Large intestine (tissue), 3 donors: Measurements from ENCODE around the gene STARD13. TPM values are rescaled to one million over a fixed set of nuclear protein-coding genes. Genes with fewer than 3 reads are reported as not detected.
A peak's percentile ranks its signal among the peaks of the same experiment; 100 is the strongest.

Experiments used
- DNase-seq, 2 donors: peaks; one replicate each; pipeline versions ENCODE4 v3.0.0 to v3.0.0-alpha.2; 2013
- H3K27ac ChIP-seq: one replicate; pipeline ENCODE4 v1.5.1; 2013; ENCODE audit warnings: low read length
- H3K27me3 ChIP-seq: 2 replicates; pipeline ENCODE4 v1.6.1; 2013; ENCODE audit warnings: low read length; ENCODE audit not compliant: control insufficient read depth, insufficient read depth
- H3K36me3 ChIP-seq: 2 replicates; pipeline ENCODE4 v1.6.1; 2013; ENCODE audit warnings: low read length; ENCODE audit not compliant: control insufficient read depth, insufficient read depth
- H3K4me1 ChIP-seq: one replicate; pipeline ENCODE4 v1.6.1; 2013; ENCODE audit warnings: low read length; ENCODE audit not compliant: control insufficient read depth, insufficient read depth
- H3K4me3 ChIP-seq: one replicate; pipeline ENCODE4 v1.5.1; 2013; ENCODE audit warnings: low read length
- H3K9me3 ChIP-seq: one replicate; pipeline ENCODE4 v1.6.1; 2013; ENCODE audit warnings: mild to moderate bottlenecking, low read depth, low read length, moderate library complexity; ENCODE audit not compliant: control insufficient read depth
- WGBS: methylation state at CpG from one replicate; pipeline ENCODE4 v1.1.5; 2013; ENCODE audit warnings: low lambda C conversion rate; ENCODE audit not compliant: insufficient coverage; 5-methylcytosine and 5-hydroxymethylcytosine counted together
- polyA plus RNA-seq: library from polyadenylated mRNA; unstranded; fragments of 120-200 nt; gene quantifications from one replicate; pipeline ENCODE4 v1.2.1, GENCODE V29; 2013

Gene STARD13
- polyA plus RNA-seq, 1 donor, result 15.4 TPM

GRCh38 chr13:33137721-33138120 lies 147.8 kb downstream of the STARD13 start:
- H3K27me3 ChIP-seq, result no peaks in the 10 kb centered on the region
- WGBS, result no CpG with 5 or more reads among the region's 4 CpGs
- no peak overlapping the region for H3K4me3 ChIP-seq
- H3K4me1 ChIP-seq, result no peaks in the 10 kb centered on the region
- peaks cover 42% of the 10 kb centered on the region for H3K36me3 ChIP-seq
- no peak for DNase-seq
- no peak overlapping the region for H3K27ac ChIP-seq
- H3K9me3 ChIP-seq, result peaks cover 3% of the 10 kb centered on the region

DNA sequence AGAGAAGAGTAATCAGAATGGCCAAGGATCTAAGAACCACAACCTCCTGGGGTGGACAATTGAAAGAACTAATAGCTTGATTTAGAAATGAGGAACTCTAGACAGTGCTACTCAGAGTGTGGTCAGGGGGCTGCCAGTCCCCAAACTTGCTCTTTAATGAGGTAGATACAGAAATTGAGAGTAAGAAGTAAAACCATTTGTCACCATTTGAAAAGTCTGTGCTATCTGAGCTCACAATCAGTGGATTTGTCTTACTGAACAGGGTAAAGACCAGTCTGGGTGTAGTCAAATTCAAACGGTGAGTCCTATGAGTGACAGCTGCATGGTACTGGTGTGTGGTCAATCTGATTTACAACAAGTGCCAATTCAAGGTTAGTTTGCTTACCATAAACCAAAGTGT lies 150.5 kb downstream of the STARD13 start:
- peaks cover 41% of the 10 kb centered on the region for H3K36me3 ChIP-seq
- WGBS, result no CpG with 5 or more reads among the region's 1 CpG

GRCh38 chr13:33134213-33134612 lies 151.3 kb downstream of the STARD13 start:
- Histone ChIP-seq H3K4me1 (no peaks in the 10 kb centered on the region), H3K9me3 (peaks cover 3% of the 10 kb centered on the region), H3K27ac (no peak overlapping the region), H3K36me3 (peaks cover 43% of the 10 kb centered on the region), H3K4me3 (no peak overlapping the region), H3K27me3 (no peaks in the 10 kb centered on the region)
- 100% methylated on average over 1 of the region's 3 CpGs for WGBS
- no peak for DNase-seq

More for the DNA sequence above, 150.5 kb downstream of the STARD13 start:
- Histone ChIP-seq H3K27ac (no peak overlapping the region), H3K27me3 (no peaks in the 10 kb centered on the region), H3K4me3 (no peak overlapping the region), H3K9me3 (peaks cover 3% of the 10 kb centered on the region), H3K4me1 (no peaks in the 10 kb centered on the region)
- DNase-seq, result no peak

DNA sequence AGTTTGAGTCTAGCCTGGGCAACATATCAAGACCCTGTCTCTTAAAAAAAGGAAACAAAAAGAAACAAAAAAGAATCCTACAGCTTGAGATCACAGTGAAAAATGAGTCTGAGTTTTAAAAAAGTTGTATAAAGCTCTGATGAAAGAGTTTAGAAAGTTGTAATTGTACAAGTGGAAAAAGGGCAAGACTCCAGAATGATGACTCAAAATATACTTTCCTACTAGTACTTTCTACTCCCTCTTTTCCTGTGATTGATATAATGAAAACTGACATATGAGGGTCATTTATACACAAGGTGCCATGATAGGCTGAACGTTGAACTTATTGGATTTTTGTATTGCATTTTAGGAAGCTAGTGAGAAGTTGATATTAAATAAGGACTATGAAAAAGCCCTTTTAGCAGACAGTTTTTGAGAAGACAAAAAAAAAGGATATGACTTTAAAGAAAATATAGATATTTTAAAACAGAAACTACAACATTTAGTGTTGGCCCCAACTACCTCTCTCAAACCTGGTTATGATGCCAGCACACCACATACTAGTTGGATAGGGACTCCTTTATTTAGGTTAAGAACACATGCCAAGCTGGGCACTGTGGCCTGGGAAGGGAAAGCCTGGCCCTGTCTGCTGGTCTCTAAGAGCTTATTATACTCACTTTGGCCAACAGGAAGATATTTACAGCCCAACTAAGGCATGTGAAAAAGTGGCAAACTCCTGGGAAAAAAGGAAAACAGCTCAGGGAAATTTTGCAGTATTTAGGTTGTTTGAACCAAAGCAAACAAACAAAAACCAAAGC lies 152.7 kb downstream of the STARD13 start:
- Histone ChIP-seq H3K9me3 (peaks cover 3% of the 10 kb centered on the region), H3K4me3 (no peak overlapping the region), H3K36me3 (peaks cover 46% of the 10 kb centered on the region), H3K27me3 (no peaks in the 10 kb centered on the region), H3K4me1 (no peaks in the 10 kb centered on the region), H3K27ac (no peak overlapping the region)
- no peak for DNase-seq
- 83% methylated on average over 1 of the region's 1 CpG for WGBS

- Histone ChIP-seq H3K27me3 (no peaks in the 10 kb centered on the region), H3K9me3 (no peaks in the 10 kb centered on the region), H3K4me1 (peaks cover 10% of the 10 kb centered on the region), H3K27ac (no peak overlapping the region), H3K4me3 (no peak overlapping the region), H3K36me3 (peaks cover 35% of the 10 kb centered on the region)
- WGBS, result no CpG with 5 or more reads among the region's 20 CpGs
- no peak for DNase-seq
Measured at GRCh38 chr13:33129886-33130285, 155.7 kb downstream of the STARD13 start.

GRCh38 chr13:33129094-33129832 lies 156.3 kb downstream of the STARD13 start:
- H3K36me3 ChIP-seq, result peaks cover 36% of the 10 kb centered on the region
- 94% methylated on average over 3 of the region's 20 CpGs for WGBS
- H3K27ac ChIP-seq, result no peak overlapping the region
- H3K4me3 ChIP-seq, result no peak overlapping the region
- H3K4me1 ChIP-seq, result peaks cover 10% of the 10 kb centered on the region
- no peaks in the 10 kb centered on the region for H3K9me3 ChIP-seq
- no peak for DNase-seq
- H3K27me3 ChIP-seq, result no peaks in the 10 kb centered on the region

DNA sequence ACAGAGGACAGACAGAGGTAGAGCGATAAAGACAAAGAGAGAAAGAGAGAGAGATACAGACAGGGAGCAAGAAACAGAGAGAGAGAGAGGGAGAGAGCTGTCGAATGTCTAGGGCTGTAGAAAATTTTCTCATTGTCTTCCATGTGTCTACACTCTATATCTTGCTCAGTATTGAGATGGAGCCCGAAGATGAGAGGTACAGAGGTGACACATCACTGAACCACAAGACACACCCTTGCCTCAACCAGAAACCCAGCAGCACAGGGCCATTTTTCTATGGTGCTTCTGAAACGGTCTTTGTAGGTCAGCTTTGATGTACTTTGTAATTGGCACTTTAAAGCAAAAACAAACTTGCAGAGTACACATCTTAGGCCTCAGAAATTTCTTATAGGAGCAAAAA lies 157.4 kb downstream of the STARD13 start:
- 100% methylated on average over 1 of the region's 4 CpGs for WGBS

DNA sequence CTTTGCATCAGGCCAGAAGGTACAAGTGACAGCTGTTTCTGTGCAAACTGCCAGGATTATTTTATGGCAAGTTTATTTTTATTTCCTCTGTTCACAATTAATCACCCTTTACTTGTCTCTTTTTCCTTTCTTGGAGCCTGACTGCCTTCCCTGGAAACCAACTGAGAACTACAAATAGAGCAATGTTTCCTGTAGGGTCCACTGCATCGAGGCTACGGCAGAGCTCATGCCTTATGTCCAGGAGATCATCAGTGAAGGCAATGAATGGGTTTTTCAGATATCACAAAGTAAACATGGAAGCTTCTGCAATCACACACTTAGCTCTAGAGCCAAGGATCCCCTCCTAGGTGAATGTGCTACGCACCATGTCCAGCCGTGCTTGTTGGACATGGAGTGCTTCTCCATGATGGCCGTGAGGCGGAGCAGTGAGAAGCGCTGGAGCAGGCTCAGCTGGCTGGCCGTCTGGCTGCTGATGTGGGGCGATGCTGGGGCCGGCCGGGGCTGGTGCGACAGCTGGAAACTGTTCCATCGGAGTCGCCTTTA lies 158.5 kb downstream of the STARD13 start:
- no peak overlapping the region for H3K4me3 ChIP-seq
- H3K27me3 ChIP-seq, result no peaks in the 10 kb centered on the region
- peaks cover 51% of the 10 kb centered on the region for H3K36me3 ChIP-seq
- no peaks in the 10 kb centered on the region for H3K9me3 ChIP-seq
- no CpG with 5 or more reads among the region's 14 CpGs for WGBS
- peaks cover 10% of the 10 kb centered on the region for H3K4me1 ChIP-seq
- peak overlapping the region; percentile 15 for H3K27ac ChIP-seq
- DNase-seq, result no peak

More for the DNA sequence above, 157.4 kb downstream of the STARD13 start:
- H3K9me3 ChIP-seq, result no peaks in the 10 kb centered on the region
- no peaks in the 10 kb centered on the region for H3K27me3 ChIP-seq
- H3K27ac ChIP-seq, result no peak overlapping the region
- no peak overlapping the region for H3K4me3 ChIP-seq
- peaks cover 46% of the 10 kb centered on the region for H3K36me3 ChIP-seq
- DNase-seq, result no peak
- H3K4me1 ChIP-seq, result peaks cover 10% of the 10 kb centered on the region

- Histone ChIP-seq H3K27me3 (no peaks in the 10 kb centered on the region), H3K9me3 (no peaks in the 10 kb centered on the region), H3K4me1 (peaks cover 10% of the 10 kb centered on the region), H3K36me3 (peaks cover 53% of the 10 kb centered on the region), H3K27ac (peak overlapping the region; percentile 47), H3K4me3 (no peak overlapping the region)
- peak; percentile 71 to 82 for DNase-seq
- no CpG with 5 or more reads among the region's 10 CpGs for WGBS
Measured at GRCh38 chr13:33125821-33126570, 159.6 kb downstream of the STARD13 start.
